HG02642 (cell line): ENCODE results near the gene TMEM200C.
A peak's percentile ranks its signal among the peaks of the same experiment; 100 is the strongest.
"Not testable (repeated sequence)": the region's sequence is repeated elsewhere in the genome, so short reads cannot be mapped to it uniquely, and the experiment has no call there.

ENCODE experiments used
- ATAC-seq: cut with Tn5 transposase; IDR thresholded peaks from one replicate; pipeline ENCODE4 v1.9.1; 2021; ENCODE audit warnings: mild to moderate bottlenecking; ENCODE audit not compliant: unreplicated experiment, poor library complexity

The TMEM200C gene

GRCh38 chr18:5893956-5894610 lies 1.2 kb downstream of the TMEM200C start:
- ATAC-seq, result no peak

DNA sequence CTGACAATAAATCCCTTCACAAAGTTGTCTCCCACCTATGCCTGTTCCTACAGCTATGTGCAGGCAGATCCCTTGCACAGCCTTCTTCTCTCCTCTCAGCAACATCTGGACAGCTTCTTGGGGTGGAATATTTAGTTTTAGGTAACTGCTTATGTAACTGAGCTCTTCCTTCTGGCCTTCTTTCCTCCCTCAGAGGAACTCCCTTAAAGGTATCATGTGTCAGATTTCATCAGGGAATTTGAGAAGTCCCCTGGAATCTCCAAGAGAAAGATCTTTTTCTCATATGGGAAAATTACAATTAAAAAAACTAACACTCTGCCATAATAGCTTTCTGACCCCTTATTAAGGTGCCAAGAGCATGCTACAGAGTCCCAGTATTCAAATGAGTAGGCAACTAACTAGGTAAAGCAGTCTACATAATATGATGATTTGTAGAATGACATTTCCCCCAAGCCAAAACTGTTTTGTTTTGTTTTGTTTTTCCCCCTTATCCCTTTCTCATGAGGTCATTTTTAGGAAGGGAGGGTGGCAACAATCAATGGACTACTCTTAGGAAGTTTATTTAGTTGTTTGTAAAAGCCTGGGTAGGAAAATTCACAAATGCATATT lies 2.4 kb downstream of the TMEM200C start:
- ATAC-seq, result no peak

DNA sequence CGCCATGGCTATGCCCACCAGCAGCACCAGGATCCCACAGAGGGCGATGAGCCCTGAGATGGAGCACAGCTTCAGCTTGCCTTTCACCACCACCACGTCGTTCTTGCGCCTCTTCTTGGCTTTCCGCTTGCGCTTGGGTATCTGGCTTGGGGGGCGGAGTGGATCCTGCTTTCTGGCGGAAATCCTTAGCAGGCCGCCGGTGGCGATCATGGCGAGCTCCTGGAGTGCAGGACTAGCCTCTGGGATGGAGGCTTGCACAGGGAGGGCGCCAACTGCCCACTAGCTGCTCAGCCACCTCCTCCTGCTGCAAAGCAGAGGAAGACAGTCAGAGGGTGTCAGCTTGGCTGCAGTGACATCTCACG lies 3.5 kb downstream of the TMEM200C start:
- ATAC-seq, result no peak

- no peak for ATAC-seq
These were observed 4.0 kb downstream of the TMEM200C start for GRCh38 chr18:5891184-5891853.

GRCh38 chr18:5890331-5891183 lies 4.8 kb downstream of the TMEM200C start:
- ATAC-seq, result peak; percentile 83

GRCh38 chr18:5885361-5885760 lies 10.0 kb downstream of the TMEM200C start:
- ATAC-seq, result no peak

DNA sequence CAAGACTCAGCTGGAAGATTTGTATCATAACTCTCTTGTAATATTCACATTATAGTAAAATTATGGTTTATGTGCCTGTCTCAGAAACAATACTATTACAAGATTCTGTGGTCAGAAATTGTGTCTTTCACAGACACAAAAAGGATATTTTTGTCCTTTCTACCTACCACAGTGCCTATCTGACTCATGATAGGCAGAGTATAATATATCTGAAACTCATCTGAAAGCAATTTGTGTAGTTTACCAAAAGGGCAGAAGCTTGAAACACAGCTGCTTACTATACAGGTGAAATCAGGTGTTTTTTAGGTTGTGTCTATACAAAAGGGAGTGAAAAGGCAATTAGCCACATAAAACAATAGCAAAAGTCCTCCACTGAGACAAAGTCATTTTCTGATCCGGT lies 10.9 kb downstream of the TMEM200C start:
- no peak for ATAC-seq

DNA sequence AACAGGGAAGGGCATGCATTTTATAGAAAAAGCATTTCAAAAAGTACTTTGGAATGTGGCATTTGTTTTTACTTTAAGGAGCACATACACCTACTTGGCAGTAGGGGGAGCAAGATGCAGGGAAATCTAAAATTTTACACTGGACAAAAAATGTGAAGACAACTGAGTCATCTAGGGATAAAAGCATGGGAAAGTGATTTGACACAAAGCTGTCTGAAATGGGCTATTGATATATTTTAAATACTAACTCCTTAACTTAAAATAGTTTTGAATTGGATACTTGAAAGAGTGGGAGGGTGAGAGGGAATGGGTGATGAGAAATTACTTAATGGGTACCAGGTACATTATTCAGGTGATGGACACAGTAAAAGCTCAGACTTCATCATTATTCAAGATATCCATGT lies 15.8 kb downstream of the TMEM200C start:
- ATAC-seq, result no peak

GRCh38 chr18:5876891-5877290 lies 18.4 kb downstream of the TMEM200C start:
- no peak for ATAC-seq

DNA sequence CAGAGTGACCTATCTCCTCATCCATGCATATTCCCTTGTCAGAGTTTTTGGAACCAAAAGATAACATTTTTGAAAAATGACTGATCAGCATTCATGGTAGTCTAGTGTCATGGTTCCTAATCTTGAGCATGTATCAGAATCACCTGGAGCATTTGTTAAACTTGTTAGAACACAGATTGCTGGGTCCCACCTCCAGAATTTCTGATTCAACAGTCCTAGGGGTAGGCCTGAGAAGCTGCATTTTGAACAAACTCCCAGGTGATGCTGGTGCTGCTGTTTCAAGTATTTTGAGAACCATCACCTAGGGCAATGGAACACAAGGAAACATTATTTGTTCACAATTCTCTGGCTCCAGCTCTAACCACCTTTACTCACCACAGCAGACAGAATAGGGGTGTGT lies 21.0 kb downstream of the TMEM200C start:
- ATAC-seq, result no peak

DNA sequence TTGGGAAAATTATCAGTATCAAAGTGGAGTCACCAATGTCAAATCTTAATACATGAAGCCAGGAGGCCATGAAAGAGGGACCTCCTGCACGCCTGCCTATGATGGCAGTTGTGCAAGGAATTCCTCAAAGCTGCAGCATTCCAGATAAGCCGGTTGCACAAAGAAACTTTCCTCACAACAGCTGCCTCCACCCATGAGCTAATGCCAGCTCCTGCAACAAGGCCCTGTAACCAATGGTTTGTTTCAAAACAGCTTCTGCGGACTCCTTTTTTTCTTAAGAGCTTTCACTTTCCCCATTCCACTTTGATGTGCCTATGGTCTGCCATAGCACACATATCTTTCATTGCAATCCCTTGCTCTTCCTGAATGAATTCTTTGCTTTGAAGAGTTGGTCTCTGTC lies 22.4 kb downstream of the TMEM200C start:
- ATAC-seq, result no peak

- ATAC-seq, result no peak
These were observed 23.9 kb downstream of the TMEM200C start for GRCh38 chr18:5871426-5871825.

- peak; percentile 85 for ATAC-seq
These were observed 27.0 kb downstream of the TMEM200C start for GRCh38 chr18:5868218-5868854.

DNA sequence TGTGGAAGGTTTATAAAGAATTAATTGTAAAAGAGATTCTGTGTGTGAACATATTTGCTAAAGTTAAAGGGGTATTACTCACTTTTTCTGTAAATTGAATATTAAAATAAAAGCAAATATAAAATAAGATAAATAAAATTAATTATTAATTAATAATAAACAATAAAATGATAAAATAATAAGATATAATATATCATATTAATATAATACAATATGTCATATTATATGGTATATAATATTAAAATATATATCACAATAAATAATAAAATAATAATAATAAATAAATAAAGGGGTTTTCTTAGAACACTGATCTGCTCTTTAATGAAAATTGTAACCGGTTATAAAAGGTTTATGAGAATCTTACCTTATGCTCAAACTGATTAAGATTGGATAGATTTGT lies 29.8 kb downstream of the TMEM200C start:
- no peak for ATAC-seq

- not testable (repeated sequence) for ATAC-seq
These were observed 33.2 kb downstream of the TMEM200C start for GRCh38 chr18:5862127-5862526.

DNA sequence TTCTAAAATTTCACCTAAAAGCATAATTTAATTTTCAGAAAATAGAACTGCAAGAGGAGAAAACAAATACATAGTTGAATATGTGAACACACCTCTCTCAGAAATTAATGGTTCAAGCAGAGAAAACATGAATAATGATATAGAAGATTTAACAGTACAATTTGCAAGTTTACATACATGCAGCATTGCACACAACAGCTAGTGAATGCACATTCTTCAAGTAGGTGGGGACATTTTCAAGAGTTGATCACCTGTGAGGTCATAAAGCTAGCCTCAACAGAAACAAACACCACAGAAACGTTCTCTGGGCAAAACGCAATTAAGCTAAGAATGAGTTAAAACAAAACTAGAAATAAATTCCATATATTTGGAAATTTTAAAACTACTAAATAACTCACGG lies 38.1 kb downstream of the TMEM200C start:
- no peak for ATAC-seq

DNA sequence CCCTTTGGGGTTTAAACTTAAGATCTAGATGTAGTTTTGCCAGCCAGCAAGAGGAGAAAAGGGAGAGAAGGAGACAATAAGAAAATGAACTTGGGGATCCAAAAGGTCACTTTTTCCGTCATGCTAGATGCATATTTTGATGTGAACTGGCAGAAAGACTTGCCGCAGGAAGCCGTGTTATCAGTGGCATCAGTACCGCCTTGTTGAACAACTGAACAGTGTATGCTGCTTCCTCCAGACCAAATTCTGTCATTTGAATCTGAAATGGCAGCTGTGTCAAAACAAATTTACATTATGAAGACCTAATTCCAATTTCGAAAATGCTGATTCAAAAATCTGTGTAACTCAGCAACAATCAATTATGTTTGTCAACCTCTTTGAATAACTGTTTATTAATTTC lies 42.1 kb downstream of the TMEM200C start:
- ATAC-seq, result no peak

DNA sequence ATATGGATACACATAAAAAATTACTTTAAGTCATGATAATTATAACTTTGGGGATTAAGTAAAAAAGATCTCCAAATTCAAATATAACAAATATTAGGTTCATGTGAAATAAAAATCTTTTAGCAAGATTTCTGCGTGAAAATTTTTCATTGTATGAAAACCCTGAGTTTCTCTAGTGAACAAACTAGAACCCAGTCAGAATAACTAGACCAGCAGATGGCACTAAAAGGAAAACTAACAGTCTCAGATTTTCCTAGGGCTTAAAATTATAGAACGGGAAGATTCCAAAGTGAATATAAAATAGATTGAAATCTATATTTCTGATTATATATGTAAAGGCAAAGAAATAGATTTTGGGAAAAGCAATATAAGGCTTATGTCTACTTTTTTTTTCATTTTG lies 43.3 kb downstream of the TMEM200C start:
- ATAC-seq, result no peak

- ATAC-seq, result no peak
These were observed 52.7 kb downstream of the TMEM200C start for GRCh38 chr18:5842653-5843052.

- ATAC-seq, result no peak
These were observed 53.8 kb downstream of the TMEM200C start for GRCh38 chr18:5841518-5841917.
